KMS-11 (cell line): Measurements from ENCODE around the gene GPR15.

Experiments
- H2AFZ ChIP-seq: fragments of 200-600 bp; sonication (generic); 2 replicates; pipeline ENCODE4 v1.6.1; 2016; ENCODE audit warnings: antibody characterized with exemption, mixed run types, low read depth
- H3K27ac ChIP-seq: fragments of 200-600 bp; sonication (generic); 2 replicates; pipeline ENCODE4 v1.6.1; 2016; ENCODE audit warnings: mild to moderate bottlenecking, mixed run types
- H3K27me3 ChIP-seq: fragments of 200-600 bp; sonication (generic); 2 replicates; pipeline ENCODE4 v1.6.1; 2017; ENCODE audit warnings: mild to moderate bottlenecking, low read depth, mixed run types, moderate library complexity; ENCODE audit not compliant: insufficient read depth
- H3K36me3 ChIP-seq: fragments of 200-600 bp; sonication (generic); 2 replicates; pipeline ENCODE4 v1.6.1; 2017; ENCODE audit warnings: mild to moderate bottlenecking, mixed run types; ENCODE audit not compliant: insufficient read depth
- H3K4me1 ChIP-seq: fragments of 200-600 bp; sonication (generic); 2 replicates; pipeline ENCODE4 v1.6.1; 2016; ENCODE audit warnings: mild to moderate bottlenecking, low read depth, mixed run types; ENCODE audit not compliant: poor library complexity, severe bottlenecking
- H3K4me2 ChIP-seq: fragments of 200-600 bp; sonication (generic); 2 replicates; pipeline ENCODE4 v1.7.0; 2016; ENCODE audit warnings: mild to moderate bottlenecking, mixed run types
- H3K4me3 ChIP-seq: fragments of 200-600 bp; sonication (generic); IDR thresholded peaks from 2 replicates; pipeline ENCODE4 v1.6.1; 2017; ENCODE audit warnings: low read depth, low read length, mixed read lengths; ENCODE audit not compliant: insufficient read depth
- H3K79me2 ChIP-seq: fragments of 200-600 bp; sonication (generic); 2 replicates; pipeline ENCODE4 v1.6.1; 2016; ENCODE audit warnings: low read depth, mixed run types; ENCODE audit not compliant: insufficient read depth
- H3K9ac ChIP-seq: fragments of 200-600 bp; sonication (generic); 2 replicates; pipeline ENCODE4 v1.6.1; 2016; ENCODE audit warnings: mild to moderate bottlenecking, mixed run types
- H4K20me1 ChIP-seq: fragments of 200-600 bp; sonication (generic); 2 replicates; pipeline ENCODE4 v1.6.1; 2016; ENCODE audit warnings: mild to moderate bottlenecking, mixed run types; ENCODE audit not compliant: insufficient read depth
- TF ChIP-seq, protein P1 (sequence below): fragments of 200-600 bp; sonication (generic); conservative IDR thresholded peaks from 2 replicates; pipeline ENCODE4 v1.6.1; 2017; ENCODE audit warnings: low read depth, mild to moderate bottlenecking, antibody characterized with exemption, low read length, moderate library complexity, mixed read lengths

The GPR15 gene

DNA sequence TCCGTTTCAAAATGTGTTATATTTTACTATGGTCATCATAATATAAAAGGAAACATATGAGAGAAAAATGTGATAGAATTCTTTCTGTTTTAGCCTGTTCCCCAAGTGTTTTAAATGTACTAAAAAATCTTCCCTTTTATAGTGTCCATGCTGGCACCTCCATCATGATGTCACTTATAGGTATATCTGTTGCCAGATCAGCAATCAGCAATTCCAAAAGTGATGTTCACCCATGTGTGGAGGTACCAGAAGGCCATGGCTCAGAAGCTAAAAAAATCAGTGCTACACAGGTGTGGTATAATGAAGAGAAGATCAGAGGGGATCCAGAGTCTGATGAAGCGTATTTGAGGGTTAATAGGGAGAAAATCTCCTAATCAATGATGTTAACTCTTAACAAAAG lies 1.1 kb upstream of the GPR15 start:
- H3K4me3 ChIP-seq: no peak overlapping the region
- peaks cover 67% of the 10 kb centered on the region for H3K4me1 ChIP-seq
- H4K20me1 ChIP-seq: no peaks in the 10 kb centered on the region
- no peaks in the 10 kb centered on the region for H3K27me3 ChIP-seq
- H3K36me3 ChIP-seq: no peaks in the 10 kb centered on the region
- H3K79me2 ChIP-seq: no peaks in the 10 kb centered on the region
- H3K4me2 ChIP-seq: no peak overlapping the region
- no peak overlapping the region for H3K27ac ChIP-seq
- no peak overlapping the region for H2AFZ ChIP-seq
- TF ChIP-seq, protein P1, sequence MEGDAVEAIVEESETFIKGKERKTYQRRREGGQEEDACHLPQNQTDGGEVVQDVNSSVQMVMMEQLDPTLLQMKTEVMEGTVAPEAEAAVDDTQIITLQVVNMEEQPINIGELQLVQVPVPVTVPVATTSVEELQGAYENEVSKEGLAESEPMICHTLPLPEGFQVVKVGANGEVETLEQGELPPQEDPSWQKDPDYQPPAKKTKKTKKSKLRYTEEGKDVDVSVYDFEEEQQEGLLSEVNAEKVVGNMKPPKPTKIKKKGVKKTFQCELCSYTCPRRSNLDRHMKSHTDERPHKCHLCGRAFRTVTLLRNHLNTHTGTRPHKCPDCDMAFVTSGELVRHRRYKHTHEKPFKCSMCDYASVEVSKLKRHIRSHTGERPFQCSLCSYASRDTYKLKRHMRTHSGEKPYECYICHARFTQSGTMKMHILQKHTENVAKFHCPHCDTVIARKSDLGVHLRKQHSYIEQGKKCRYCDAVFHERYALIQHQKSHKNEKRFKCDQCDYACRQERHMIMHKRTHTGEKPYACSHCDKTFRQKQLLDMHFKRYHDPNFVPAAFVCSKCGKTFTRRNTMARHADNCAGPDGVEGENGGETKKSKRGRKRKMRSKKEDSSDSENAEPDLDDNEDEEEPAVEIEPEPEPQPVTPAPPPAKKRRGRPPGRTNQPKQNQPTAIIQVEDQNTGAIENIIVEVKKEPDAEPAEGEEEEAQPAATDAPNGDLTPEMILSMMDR: no peak
- no peak overlapping the region for H3K9ac ChIP-seq

DNA sequence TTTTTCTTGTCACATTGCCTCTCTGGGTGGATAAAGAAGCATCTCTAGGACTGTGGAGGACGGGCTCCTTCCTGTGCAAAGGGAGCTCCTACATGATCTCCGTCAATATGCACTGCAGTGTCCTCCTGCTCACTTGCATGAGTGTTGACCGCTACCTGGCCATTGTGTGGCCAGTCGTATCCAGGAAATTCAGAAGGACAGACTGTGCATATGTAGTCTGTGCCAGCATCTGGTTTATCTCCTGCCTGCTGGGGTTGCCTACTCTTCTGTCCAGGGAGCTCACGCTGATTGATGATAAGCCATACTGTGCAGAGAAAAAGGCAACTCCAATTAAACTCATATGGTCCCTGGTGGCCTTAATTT lies 478 bp downstream of the GPR15 start:
- TF ChIP-seq, protein P1: no peak
- Histone ChIP-seq H3K4me1 (peaks cover 61% of the 10 kb centered on the region), H3K9ac (no peak overlapping the region), H3K27me3 (no peaks in the 10 kb centered on the region), H4K20me1 (no peaks in the 10 kb centered on the region), H3K4me3 (no peak overlapping the region), H2AFZ (no peak overlapping the region), H3K4me2 (0 out of 2 replicates have a peak overlapping the region, but pooled peaks have one; percentile 39), H3K27ac (no peak overlapping the region), H3K79me2 (no peaks in the 10 kb centered on the region), H3K36me3 (no peaks in the 10 kb centered on the region)

DNA sequence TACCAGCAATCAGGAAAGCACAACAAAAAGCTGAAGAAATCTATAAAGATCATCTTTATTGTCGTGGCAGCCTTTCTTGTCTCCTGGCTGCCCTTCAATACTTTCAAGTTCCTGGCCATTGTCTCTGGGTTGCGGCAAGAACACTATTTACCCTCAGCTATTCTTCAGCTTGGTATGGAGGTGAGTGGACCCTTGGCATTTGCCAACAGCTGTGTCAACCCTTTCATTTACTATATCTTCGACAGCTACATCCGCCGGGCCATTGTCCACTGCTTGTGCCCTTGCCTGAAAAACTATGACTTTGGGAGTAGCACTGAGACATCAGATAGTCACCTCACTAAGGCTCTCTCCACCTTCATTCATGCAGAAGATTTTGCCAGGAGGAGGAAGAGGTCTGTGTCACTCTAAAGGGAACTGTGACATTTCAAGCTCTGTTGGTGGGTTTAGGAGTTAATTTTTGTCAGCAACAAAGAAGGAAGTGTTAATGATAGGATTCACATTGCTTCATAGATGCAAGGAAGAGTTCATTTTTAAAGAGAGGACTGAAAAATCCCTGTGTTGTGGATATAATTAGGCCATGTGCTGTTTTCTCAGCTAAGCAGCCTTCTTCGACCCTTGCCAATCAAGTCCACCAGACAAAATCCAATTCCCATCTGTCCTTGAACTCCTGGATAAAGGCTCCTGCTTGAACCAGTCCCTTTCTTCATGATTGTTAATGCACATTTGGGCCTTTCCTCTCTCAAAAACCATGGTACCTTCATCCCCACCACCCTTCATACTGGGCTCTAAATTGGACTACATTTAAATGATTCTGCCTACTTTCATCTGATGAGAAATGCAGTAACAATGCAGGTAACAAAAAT lies 1.2 kb downstream of the GPR15 start:
- TF ChIP-seq, protein P1: no peak
- H3K79me2 ChIP-seq: no peaks in the 10 kb centered on the region
- H3K27ac ChIP-seq: no peak overlapping the region
- H4K20me1 ChIP-seq: no peaks in the 10 kb centered on the region
- H3K4me2 ChIP-seq: no peak overlapping the region
- H3K36me3 ChIP-seq: no peaks in the 10 kb centered on the region
- peaks cover 56% of the 10 kb centered on the region for H3K4me1 ChIP-seq
- H3K4me3 ChIP-seq: no peak overlapping the region
- no peak overlapping the region for H3K9ac ChIP-seq
- H2AFZ ChIP-seq: no peak overlapping the region
- H3K27me3 ChIP-seq: no peaks in the 10 kb centered on the region

DNA sequence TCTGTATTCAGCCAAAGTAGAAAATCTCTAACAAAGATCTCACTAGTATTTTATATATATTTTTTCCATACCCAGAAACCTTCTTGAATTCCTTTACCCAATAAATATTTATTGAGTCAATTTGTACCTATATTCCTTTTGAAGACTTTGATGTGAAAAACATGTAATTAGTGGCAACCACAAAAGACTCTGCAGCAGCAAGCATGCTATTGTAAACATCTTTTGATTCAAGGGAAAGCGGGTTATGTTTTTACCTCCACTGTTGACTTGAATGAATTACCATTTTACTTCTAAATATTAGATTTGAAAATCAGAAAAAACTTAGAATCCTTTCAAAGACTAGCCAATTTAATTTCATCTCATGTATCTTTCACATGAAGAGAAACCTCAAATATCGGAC lies 2.4 kb downstream of the GPR15 start:
- Histone ChIP-seq H3K4me2 (no peak overlapping the region), H3K27me3 (no peaks in the 10 kb centered on the region), H3K79me2 (no peaks in the 10 kb centered on the region), H3K4me1 (peaks cover 55% of the 10 kb centered on the region), H3K36me3 (no peaks in the 10 kb centered on the region), H2AFZ (no peak overlapping the region), H3K27ac (no peak overlapping the region), H3K9ac (no peak overlapping the region), H3K4me3 (no peak overlapping the region), H4K20me1 (no peaks in the 10 kb centered on the region)
- TF ChIP-seq, protein P1: no peak
